ENCODE measurements around the gene MAT2A.
A peak's percentile ranks its signal among the peaks of the same experiment; 100 is the strongest.

Gene MAT2A

DNA sequence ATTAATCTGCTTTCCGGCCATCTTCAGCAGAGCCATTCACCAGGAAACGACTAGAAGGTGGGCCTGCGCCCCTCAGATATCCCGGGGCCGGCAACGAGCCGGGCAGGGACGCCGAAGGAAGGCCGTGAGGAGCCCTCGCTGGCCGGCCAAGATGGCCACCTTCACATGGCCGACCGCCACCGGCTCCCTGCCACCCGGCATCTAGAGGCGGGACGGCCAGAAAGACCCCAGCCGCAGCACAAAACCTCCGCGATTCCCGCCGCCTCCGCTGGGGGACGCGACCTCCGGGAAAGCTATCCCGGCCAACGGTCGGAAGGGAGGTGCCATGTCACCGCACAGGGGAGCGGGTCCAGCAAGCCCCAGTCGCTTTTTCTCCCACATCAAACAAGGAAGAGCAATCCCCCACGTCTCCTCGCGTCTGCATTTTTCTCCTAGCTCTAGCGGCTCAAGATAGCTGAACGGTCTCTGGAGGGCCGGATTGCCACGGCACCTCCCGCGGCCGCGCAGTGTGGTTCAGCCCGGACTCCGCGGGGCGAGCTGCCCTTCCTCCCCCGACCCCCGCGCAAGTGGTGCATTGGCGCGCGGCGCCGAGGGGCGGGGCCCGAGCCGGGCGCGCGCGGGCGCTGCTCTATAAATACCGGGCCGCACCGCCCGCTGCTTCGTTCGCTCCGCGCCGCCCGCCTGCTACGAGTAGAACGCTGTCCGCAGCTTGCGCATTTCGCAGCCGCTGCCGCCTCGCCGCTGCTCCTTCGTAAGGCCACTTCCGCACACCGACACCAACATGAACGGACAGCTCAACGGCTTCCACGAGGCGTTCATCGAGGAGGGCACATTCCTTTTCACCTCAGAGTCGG is at the start of gene MAT2A:
TSS of gene MAT2A (plus strand) at position 662 of the 854 bp plus-strand sequence. CDS start at position 782, 120 bp downstream.
- peak; percentile 94 for DNase-seq

DNA sequence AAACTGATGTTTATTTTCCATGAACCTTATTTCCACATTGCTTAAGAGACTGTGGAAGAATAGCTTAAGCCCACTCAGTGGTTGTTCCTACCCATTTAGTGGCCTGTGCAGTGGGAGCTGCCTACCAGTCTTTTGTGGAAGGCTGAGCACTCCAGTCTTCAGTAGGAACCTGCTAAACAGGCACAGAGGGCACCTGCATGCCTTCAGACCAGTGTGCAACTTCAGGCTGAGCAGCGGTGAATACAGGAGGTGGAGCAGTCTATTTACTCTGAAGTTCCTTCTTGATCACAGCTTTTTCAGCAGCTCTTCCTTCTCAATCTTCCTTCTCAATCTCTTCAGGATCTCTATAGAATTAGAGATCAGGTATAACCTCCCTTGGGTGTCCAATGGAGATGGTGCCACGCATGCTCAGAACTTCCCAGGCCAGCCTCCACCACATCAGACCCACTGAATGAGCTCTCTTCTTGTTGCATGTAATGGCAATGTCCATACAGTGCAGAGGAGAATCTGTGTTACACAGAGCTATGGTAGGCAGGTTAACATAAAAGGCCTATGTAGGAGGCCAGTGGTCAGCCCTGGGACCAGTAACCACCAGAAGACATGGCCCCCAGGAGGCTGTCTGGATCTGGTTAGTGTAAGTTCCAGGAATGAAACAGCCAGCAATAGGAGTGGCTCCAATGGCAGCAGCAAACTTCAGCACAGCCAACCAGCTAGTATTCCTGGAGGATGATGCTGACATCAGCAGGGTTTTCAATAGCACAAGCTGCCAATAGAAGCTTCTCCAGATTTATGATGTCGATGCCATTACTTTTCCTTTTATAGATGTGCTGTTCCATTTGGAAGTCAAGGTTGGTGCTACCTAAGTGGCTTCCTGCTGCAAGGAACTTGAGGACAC is 47.9 kb upstream of the MAT2A start:
- DNase-seq: no peak

DNA sequence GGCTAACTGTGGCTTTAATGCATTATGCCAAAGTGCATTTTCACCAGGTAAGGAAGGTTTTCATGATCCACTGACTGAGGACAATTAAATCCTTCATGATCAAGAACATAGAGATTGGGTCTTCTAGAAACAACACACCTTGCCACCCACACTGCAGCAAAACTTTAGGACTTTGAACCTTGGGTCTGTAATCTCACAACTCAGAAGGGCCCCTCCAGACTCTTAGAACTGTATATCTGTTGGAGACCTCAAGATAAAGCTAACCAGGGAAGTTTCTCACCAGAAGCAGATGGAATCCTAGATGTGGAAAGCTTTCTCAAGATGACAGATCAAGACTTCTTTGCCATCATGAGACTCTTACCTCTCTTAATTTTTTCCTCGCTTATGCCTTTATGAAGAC is 42.5 kb upstream of the MAT2A start:
- DNase-seq: no peak

DNA sequence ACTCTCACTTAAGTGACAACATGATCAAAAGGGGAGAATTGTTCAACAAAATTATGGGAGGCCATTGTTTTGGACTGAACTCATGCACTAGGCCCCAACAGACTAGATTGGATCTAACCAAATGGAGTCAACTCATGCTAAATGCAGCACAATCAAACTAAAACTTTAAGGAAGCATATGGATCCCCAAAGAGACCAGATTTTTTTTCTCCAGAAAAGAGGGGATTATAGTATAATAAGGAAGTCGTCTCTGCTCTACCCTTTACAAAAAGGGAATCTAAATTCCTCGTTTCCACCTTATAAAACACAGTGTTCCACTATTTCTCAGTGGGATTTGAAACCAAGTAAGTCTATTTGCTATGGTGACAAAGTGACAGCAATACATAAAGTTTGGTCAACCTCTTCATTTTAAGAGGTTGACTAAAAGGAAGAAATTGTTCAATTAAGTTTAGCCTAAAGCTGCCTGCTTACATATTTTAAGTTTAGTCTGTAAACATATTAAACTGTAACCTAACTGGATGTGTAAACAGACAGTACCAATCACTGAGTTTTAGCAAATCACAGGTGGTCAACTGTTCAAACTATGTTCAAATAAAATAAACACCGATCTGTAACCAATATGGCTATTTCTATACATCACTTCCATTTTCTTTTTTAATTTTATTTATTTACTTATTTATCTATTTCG is 40.9 kb upstream of the MAT2A start:
- DNase-seq: no peak

DNA sequence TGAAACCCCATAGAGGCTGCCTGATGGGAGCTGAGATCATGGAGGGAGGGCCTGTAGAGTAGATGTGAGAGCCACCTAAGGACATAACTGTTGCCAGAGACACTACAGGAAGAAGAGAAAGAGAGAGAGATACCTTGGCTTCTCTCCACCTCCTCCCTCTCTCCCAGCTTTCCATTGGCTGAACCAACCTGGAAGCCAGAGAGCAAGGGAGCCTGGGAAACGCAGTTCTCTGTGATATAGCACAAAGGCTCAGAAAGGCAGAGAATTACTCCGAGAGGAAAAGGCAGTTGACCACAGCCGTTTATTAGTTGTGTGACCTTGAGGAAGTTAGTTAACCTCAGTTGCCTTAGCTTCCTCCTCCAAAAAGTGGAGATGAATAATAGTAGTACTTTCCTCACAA is 37.7 kb upstream of the MAT2A start:
- DNase-seq: no peak

DNA sequence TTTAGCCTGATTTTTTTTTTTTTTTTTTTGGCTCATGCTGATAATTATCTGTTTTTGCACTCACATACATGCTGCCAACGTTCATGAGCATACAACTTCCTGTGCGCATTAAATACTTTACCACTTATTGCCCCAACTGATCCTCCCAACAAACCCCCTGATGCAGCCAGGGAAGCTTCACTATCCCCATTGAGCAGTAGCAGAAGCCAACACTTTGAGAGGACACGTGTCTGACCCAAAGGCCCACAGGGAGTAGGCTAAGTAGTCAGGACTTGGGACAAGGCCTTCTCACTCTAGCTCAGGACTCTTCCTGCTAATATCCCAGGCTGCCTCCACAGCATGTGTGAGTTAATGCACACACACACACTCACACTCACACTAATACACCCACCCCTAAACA is 36.2 kb upstream of the MAT2A start:
- DNase-seq: no peak

DNA sequence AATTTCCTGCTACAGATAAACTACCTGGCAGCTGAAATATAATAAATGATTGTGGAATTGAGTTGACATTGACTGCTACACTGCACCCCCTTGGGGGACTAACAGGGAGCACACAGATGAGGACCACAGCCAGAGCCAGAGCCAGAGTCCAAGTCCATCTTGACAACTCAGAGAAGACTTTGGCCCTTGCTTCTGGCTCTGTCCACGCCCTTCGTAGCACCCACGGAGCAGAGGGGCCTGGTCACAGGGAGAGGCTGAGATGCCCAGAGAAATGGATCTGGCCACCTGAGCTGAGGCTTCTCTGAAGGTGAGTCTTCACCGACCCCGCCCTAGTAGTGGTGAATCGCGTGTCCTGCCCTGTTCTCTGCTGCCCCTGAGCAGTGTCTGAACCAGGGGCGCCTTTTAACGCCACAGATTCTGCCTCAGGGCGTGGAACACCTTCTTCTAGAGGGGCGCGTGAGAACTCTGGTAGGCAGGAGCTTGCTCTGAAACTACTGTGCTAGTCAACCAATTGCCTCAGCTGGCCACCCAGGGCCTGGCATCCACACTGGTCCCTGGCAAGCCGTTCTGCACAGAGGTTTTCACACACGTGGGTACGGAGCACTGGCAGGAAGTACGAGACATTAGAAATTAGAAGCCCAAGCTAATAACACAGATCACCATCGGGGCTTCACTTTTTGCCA is 35.7 kb upstream of the MAT2A start:
- DNase-seq: no peak

DNA sequence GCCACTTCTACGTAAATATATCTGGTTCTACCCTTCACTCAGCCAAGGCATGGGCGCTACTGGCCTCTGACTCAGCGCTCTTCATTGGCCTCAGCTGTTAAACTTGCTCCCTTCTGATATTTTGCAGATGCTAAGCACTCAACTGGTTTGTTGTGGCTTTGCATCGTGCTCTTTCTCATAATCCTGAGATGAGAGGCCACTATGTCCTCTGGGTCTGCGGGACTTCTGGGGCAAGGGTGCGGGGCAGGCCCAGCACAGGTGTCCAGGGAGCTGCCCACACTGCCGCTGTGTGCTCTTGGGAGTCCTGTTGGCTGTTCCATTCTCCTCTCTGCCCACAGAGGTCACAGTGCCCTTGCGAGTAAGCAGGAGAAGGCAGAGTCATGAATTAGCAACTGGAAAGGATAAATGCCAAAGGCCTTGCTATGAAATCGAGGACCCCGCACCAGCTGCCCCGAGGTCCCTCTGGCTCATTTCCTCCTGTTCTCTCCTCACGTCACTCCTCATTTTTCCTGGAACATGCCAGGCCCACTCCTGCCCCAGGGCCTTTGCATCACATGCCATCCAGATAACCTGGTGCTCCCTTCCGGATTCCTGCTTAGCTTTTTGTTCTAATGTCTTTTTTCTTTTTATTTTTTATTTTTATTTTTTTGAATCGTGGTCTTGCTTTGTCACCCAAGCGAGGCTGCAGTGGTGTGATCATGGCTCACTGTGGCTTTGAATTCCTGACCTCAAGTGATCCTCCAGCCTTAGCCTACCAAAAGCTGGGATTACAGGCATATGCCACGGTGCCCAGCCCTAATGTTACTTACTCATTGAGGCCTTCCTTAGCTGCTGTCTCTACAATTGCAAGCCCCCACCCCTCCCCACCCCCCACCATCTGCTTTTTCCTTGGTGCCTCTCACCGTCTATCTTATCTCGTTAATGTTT is 34.9 kb upstream of the MAT2A start:
- peak; percentile 46 for DNase-seq

DNA sequence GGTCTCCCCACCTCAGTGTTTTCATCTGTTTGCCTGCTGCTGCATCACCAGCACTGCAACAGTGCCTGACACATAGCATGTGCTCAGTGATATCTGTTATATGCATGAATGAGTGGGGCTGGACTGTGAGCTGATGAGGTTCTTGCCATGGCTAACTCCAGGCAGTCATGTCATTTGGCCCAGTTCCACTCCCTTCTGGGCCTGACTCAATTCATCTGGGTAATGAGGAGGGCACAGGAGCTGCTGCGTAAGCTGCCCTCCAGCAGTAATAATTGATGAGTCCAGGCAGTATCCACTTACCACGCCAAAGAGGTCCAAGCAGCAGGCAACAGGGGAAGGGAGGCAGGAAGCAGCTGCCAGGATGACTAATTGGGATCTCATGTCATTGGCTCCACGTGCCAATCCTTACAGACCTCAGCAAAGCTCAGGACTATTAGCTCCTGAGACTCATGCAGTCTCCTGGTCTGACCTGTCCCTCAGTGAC is 34.1 kb upstream of the MAT2A start:
- DNase-seq: peak; percentile 91

DNA sequence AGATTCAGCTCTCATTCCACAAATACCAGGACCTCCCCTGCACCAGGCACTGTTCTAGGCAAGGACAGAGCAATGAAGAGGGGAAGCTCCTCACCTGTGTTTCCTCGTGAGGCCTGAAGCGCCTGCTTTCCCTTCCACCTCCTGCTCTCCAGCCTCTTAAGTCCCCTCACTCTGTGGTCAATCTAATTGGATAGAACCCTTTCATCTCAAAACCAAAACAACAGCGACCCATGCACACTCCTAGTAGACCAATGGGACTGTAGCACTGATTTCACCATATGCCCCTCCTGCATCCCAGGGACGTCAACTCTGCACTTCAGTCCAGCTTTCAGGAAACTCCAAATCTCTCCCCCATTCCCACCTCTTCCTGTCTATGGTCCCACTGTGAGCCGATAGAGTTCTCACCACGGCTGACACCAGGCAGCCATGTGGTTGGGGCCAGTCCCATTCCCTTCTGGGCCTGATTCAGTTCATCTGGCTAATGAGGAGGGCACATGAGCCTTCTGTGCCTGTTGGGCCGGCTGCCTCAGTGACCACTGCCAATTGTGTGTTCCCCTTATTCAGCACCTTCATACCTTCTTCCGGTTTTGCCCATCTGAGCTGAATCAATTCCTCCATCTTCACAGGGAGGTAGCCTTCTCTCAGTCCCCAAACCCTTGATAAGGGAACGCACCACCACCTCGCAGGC is 33.3 kb upstream of the MAT2A start:
- DNase-seq: no peak

DNA sequence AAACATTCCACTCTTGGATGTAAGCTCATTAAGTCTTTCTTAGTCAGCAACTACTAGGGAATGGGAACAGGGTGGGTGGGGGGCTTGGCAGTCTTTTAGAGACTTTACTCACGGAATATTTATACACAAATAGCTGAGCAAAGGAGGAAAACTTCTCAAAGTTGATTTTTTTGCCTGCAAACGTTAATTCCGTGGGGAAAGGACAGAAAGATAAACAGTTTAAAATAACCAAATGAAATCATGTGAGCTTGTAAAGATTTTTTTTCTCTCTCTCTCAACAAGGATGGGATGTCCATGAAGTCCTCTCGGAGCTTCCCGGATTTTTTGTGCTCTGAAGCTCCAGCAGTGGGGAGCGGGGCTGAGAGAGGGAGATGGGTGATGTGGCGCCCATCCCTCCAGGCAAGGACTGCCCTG is 32.2 kb upstream of the MAT2A start:
- peak; percentile 61 for DNase-seq

DNA sequence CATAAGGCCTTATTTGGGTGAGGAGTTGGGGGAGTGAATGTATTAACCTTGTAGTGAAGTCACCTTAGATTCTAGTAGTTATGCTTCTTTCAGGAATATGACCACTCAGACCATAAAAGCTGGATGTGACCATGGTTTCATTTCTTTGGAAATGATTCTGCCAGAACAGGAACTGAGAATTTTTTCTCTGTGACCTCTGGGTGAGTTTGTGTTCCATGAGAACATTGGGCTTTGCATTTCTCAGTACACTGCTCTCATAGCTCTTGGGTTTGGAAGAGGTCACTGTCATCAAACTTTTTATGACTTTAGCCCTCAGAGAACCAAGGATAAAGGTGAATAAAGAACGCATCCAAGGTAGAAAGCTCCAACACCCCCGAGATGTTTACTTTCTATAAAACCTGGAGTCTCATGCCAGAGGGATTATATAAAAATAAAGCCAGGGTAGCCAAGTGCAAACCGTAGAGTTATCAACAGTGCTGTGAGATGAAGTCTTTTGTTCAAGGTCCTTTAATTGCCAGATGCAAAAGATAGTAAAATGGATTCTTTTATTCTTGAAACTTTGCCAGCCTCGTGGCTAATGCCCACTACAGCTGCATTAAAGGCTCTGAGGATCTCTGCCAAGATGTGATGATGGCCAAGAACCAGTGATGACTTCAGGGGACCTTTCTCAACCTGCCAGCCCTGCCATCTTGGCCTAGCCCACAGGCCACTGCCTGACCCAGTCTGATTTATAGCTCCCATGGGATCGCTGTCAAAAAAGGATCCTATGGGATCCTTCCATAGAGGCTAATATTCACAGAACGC is 27.8 kb upstream of the MAT2A start:
- no peak for DNase-seq

DNA sequence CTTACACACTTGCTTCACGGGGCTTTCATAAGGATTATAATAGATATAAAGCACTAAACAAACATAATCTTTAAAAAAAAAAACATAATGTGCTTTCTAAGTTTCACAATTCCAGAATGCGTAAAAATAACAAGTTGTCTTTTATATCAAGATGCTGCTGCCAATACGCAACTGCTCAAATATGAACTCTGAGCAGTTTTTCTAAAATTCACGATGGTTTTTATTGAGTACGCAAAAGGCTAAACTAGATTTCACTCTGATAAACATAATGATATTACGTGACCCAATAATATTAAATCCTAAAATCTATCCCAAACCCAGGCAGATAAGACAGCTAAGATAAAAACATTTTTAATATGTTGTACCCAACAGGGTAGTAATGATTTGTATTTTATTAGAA is 24.6 kb upstream of the MAT2A start:
- DNase-seq: no peak

DNA sequence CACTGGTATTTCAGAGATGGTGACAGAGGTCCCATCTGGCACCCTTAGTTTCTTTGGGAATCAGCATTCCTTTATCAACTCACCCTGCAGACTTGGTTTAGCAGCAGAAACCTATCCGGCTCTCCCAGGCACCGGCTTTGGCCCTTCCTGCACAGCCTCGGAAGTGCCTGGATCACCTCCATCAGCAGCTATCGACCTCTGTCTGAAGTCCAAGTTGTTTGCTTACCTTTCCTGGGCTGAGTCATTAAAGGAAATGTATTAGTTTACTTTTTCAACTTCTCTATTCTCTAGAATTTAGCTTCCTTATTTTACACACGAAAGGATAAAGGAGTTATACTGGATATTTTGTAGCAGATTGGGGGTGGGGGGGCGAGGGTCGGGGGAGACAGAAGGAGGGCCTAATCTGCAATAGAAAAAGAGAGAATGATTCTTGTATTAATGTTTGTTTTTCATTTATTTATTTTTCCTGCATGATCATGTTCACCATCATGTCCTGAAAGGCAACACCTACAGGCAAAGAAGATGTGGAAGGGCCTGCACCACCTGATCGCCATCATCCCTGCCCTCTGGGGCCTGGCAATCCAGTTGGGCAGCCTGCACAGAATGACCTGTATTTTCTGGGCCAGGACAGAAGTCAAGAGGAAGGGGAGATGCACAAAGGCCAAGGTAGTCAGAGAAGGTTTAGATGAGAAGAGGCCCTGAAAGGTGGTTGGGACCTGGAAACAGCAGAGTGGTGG is 22.1 kb upstream of the MAT2A start:
- DNase-seq: no peak

DNA sequence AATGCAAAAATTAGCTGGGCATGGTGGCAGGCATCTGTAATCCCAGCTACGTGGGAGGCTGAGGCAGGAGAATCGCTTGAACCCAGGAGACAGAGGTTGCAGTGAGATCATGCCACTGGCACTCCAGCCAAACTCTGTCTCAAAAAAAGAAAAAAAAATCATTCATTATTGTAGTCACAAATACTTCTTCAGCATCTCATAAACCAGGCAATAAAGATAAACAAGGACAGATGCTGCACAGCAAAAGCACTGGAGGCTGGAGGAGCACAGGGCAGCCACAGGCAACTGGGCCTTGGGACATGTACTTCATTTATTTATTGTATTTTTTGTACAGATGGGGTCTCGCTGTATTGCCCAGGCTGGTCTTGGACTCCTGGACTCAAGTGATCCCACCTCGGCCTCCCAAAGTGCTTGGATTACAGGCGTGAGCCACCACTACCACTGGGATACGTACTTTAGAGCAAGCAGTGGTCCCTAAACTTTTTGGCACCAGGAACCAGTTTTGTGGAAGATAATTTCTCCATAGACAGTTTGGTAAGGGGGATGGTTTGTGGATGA is 16.8 kb upstream of the MAT2A start:
- no peak for DNase-seq

DNA sequence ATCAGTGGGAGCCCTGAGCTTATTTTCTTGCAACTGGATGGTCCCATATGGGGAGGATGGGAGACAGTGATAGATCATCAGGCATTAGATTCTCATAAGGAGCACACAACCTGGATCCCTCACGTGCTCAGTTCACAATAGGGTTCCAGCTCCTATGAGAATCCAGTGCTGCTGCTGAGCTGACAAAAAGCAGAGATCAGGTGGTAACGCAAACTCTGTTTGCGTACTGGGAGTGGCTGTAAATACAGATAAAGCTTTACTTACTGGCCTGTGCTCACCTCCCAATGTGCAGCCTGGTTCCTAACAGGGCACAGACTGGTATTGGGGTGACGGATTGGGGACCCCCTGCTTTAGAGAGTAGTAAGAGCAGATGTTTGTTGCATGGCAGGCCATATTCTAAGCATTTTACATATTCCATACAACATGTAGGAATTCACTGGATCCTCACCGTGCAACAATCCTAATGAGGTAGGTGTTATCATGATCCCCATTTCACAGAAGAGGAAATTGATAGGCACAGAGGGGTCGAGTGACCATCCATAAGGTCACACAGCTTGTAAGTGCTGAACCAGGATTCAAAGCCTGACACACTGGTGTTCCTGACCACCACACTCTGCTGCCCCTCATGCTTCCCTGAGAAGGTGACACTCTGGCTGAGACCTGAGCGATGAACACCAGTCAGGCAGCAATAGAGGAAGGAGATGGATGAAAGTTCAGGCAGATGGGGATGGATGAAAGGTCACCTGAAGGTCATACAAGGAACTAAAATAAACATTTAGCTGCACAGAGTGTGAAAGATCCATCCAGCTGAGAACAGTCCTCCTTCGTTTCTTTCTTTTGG is 15.7 kb upstream of the MAT2A start:
- no peak for DNase-seq

DNA sequence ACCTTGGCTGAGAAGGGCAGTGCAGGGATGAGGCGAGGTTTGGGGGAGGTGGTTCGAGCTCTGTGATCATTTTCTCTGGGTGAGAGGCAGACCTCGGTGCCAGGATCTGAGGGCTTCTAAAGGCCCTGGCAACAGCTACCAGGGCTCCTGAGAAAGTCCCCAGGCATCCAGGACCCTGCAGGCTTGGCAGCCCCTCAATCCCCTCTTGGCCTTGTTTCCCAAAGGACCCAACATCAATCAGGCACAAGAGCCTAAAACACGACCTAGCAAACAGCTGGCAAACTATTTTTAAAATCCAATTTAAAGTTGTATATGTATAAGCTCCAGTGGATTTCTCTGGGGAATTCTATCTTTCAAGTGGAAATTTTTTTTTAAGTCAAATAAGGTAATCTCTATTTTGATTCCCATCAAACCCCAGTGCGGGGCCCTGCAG is 15.0 kb upstream of the MAT2A start:
- DNase-seq: no peak

Data from fibroblast of skin of right quadriceps (primary cell).